Duodenal mucosa (tissue), 2 donors: ENCODE data around the gene ANKRD45.
"Not testable (repeated sequence)": the region's sequence is repeated elsewhere in the genome, so short reads cannot be mapped to it uniquely, and the experiment has no call there.

ENCODE experiments used
- H3K27ac ChIP-seq: one replicate; pipeline ENCODE4 v1.7.0; 2013; ENCODE audit warnings: low read depth, low read length
- H3K27me3 ChIP-seq, 2 donors: one replicate each; pipeline ENCODE4 v1.7.0; 2013; ENCODE audit warnings: low read length in 2 of 2, control low read depth in 1 of 2; ENCODE audit not compliant: insufficient read depth in 2 of 2, control insufficient read depth in 1 of 2
- H3K36me3 ChIP-seq, 2 donors: one replicate each; pipeline ENCODE4 v1.7.0; 2013; ENCODE audit warnings: low read length in 2 of 2, control low read depth in 1 of 2; ENCODE audit not compliant: insufficient read depth in 2 of 2, control insufficient read depth in 1 of 2
- H3K4me1 ChIP-seq, 2 donors: one replicate each; pipeline ENCODE4 v1.7.0; 2013; ENCODE audit warnings: low read length in 2 of 2, control low read depth in 1 of 2; ENCODE audit not compliant: insufficient read depth in 2 of 2, control insufficient read depth in 1 of 2
- H3K4me3 ChIP-seq, 2 donors: one replicate each; pipeline ENCODE4 v1.7.0; 2013; ENCODE audit warnings: low read length in 2 of 2, low read depth in 1 of 2
- H3K9ac ChIP-seq, 2 donors: one replicate each; pipeline ENCODE4 v1.7.0; 2013; ENCODE audit warnings: low read length in 2 of 2, low read depth in 1 of 2
- H3K9me3 ChIP-seq, 2 donors: one replicate each; pipeline ENCODE4 v1.7.0; 2013; ENCODE audit warnings: low read length in 2 of 2, control low read depth in 1 of 2; ENCODE audit not compliant: control insufficient read depth in 1 of 2

ANKRD45 gene

DNA sequence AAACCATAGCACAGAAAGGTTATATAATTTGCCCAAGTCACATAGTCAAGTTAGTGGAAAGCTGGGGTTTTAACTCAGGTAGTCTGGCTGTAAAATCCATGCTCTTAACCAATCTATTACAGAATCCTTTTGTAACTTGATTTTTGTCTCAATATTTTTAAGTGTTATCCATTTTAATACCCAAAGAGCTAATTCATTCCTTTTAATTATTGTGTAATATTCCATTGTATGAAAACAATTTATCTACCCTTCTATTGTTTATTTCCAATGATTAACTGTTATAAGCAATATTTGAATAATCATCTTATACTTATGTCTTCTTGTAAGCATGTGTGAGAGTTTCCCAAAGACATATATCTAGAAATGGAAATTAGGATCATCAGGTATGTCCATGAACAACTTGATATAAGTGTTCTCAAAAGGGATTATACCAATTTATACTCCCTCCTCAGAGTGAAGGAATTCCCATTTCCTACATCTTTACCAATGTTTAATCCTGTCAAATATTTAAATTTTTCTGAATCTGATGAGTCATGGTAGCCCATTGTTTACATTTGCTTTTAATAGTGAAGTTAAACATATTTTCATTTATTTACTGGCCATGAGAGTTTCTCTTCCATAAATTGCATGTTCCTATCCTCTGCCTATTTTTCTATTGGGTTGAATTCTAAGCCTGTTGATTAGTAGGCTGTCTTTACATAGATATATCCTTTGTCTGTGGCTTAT lies 20.6 kb downstream of the ANKRD45 start:
- Histone ChIP-seq H3K27me3 (no peaks in the 10 kb centered on the region), H3K4me1 (no peaks in the 10 kb centered on the region), H3K36me3 (no peaks in the 10 kb centered on the region), H3K9me3 (no peaks in the 10 kb centered on the region), H3K9ac (no peak overlapping the region), H3K27ac (no peak overlapping the region), H3K4me3 (no peak overlapping the region)

DNA sequence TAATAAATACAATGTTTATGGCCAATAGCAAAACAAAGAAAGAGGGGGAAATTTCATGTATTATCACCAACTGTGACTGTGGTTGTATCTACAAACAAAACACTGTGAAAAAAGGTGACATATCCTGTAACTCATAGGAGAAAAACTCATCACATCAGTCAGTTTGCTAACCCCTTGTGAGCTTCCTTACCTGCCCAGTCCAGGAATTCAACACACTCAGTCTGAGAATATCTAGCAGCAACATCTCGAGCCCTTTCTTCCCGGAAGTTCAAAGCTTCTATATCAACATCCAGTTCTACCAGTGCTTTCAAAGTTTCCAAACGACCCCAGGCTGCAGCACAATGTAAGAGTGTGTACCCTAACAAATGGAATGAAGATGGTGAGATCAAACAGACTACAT lies 23.0 kb downstream of the ANKRD45 start:
- H3K9me3 ChIP-seq, result no peaks in the 10 kb centered on the region
- H3K36me3 ChIP-seq, result no peaks in the 10 kb centered on the region
- no peaks in the 10 kb centered on the region for H3K4me1 ChIP-seq
- H3K27ac ChIP-seq, result no peak overlapping the region
- H3K27me3 ChIP-seq, result no peaks in the 10 kb centered on the region
- H3K4me3 ChIP-seq, result no peak overlapping the region
- H3K9ac ChIP-seq, result no peak overlapping the region

DNA sequence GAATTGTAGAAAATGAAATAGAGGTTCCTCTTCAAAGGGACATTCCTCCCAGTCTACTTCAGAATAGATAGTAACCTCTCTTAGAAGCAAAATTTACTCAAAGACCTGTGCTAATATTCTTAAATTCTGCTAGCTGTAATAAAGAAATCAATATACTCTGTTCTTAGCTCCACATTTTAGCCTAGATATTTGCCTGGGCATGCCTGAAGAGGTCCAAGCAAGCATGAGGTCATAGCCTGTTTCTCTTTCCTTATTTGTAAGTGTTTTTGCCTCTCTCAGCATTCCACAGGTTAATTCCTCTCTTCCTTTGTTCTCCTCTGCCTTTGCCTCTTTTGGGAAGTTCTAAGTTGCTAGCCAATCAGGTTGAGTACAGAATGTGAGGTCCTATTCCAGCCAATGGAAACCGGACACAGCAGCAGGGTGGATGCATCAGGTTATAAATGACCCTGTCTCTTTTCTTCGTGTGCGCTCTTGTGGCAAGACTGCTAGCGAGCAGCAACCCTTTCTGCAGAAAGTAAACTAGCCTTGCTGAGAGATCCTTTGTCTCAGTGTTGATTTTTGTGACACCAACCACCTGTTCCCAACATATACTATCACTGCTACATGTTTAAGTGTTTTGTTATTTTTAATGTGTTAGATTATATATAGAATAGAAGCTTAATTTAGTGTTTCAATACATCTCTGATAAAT lies 27.1 kb downstream of the ANKRD45 start:
- H3K9me3 ChIP-seq, H3K9ac ChIP-seq, H3K27ac ChIP-seq, H3K4me1 ChIP-seq, H3K36me3 ChIP-seq, H3K4me3 ChIP-seq, H3K27me3 ChIP-seq: not testable (repeated sequence)

DNA sequence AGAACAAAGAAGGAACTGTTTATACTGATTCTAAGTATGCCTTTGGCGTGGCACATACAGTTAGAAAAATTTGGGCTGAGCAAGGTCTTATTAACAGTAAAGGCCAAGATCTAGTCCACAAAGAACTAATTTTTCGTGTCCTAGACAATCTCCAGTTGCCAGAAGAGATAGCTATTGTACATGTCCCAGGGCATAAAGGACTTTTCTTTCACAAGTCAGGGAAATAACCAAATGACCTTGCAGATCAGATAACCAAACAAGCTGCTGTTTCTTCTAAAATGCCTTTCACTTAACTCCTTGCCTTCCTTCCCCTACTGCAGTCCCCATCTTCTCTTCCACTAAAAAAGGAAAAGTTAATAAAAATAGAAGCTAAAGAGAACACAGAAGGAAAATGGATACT lies 30.5 kb downstream of the ANKRD45 start:
- Histone ChIP-seq H3K4me3 (no peak overlapping the region), H3K27me3 (no peaks in the 10 kb centered on the region), H3K27ac (no peak overlapping the region), H3K9ac (no peak overlapping the region), H3K36me3 (no peaks in the 10 kb centered on the region), H3K4me1 (no peaks in the 10 kb centered on the region), H3K9me3 (peaks cover 0 to 3% of the 10 kb centered on the region in 2 donors)

DNA sequence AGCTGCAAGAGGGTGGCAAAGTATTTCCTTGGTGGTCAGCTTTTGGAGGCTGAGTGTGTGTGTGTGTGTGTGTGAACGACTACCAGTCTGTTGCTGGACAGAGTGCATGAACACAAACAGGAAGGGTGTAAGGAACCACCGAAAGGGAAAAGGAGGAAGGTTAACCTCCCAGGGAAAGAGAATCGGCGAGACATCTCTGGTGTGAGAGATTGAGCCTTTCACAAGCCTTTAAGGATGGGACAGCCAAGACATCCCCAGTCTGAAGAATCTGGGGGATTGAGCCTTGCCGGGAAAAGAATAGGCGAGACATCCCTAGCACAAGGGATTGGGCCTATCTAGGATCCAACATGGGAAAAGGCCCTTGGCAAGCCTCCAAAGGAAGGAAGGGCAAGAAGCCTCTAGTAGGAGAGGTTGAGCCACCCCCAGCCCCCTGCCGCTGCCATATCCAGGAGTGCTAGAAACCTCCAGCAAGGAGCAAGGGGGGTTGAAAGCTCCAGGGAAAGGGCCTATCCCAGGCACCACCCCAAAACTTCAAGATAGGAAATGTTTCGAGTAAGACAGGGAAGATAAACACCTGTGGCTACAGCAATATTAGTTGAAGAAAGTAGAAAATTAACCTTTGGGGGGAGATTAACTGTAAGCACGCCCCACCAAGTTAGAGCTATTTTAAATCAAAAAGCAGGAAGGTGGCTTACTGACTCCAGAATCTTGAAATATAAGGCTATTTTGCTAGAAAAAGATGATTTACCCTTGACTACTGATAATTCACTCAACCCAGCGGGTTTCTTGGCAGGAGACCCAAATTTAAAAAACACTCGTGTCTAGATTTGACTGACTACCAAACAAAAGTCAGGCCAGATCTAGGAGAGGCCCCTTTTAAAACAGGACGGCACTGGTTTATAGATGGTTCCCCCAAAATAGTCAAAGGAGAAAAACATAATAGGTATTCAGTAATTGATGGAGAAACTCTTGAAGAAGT lies 31.3 kb downstream of the ANKRD45 start:
- Histone ChIP-seq H3K4me1 (no peaks in the 10 kb centered on the region), H3K27me3 (no peaks in the 10 kb centered on the region), H3K4me3 (no peak overlapping the region), H3K9me3 (peaks cover 0 to 3% of the 10 kb centered on the region in 2 donors), H3K36me3 (no peaks in the 10 kb centered on the region), H3K27ac (no peak overlapping the region), H3K9ac (no peak overlapping the region)

DNA sequence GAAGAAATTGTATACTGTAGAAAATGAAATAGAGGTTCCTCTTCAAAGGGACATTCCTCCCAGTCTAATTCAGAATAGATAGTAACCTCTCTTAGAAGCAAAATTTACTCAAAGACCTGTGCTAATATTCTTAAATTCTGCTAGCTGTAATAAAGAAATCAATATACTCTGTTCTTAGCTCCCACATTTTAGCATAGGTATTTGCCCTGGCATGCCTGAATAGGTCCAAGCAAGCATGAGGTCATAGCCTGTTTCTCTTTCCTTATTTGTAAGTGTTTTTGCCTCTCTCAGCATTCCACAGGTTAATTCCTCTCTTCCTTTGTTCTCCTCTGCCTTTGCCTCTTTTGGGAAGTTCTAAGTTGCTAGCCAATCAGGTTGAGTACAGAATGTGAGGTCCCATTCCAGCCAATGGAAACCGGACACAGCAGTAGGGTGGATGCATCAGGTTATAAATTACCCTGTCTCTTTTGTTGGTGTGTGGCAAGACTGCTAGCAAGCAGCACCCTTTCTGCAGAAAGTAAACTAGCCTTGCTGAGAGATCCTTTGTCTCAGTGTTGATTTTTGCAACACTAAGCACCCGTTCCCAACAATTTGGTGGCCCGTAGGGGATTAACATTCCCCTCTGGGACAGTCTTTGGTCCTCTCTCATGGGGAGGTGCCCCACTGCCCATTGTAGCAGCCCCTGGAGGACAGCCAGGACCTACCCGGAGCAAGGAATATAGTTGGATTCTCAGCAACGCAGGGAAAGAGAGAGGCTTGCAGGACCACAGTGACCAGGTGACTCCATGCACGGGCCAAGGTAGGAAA lies 32.2 kb downstream of the ANKRD45 start:
- H3K4me1 ChIP-seq, H3K27me3 ChIP-seq, H3K9me3 ChIP-seq, H3K36me3 ChIP-seq, H3K27ac ChIP-seq, H3K4me3 ChIP-seq, H3K9ac ChIP-seq: not testable (repeated sequence)

DNA sequence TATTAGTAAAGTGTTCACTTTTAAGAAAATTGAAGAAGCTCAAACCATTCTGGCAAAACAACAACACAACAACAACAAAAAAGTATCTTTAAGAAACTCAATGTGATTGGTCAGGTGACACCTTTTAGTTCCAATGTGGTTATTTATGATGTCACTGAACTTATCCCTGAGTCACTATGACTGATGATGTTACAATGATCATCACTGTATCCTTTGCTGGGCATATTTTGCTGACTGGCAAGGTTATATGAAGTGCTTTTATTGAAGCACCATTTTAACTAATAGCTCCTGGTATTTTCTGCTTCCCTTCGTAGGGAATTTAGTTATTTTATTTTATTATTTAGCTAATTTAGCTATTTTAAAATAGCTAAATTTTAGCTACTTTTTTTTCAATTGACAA lies 34.5 kb downstream of the ANKRD45 start, which contains the start of gene TEX50:
Gene TEX50 (plus strand): TSS at position 223 of the 400 bp plus-strand sequence. CDS start 184 bp downstream, outside the sequence.
- Histone ChIP-seq H3K27ac (no peak within 1 kb of the TSS), H3K27me3 (no peaks in the 10 kb centered on the region), H3K9me3 (peaks cover 0 to 3% of the 10 kb centered on the region in 2 donors), H3K36me3 (no peaks in the 10 kb centered on the region), H3K4me1 (no peaks in the 10 kb centered on the region), H3K9ac (no peak within 1 kb of the TSS), H3K4me3 (no peak within 1 kb of the TSS)

DNA sequence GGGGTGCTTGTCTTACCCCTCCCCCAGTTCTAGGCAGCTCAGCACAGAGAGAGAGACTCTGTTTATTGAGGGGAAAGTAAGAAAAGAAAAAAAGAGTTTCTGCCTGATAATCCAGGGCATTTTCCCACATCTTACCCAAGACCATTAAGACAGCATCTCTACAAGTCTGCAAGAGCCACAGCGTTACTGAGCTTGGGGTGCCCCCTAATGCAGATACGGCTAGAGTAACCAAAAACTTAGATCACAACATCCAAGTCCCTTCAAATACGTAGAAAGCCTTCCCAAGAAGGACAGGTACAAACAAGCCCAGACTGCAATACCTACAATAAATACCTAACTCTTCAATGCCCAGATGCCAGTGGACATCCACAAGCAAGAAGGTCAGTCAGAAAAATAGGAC lies 40.8 kb downstream of the ANKRD45 start:
- no peaks in the 10 kb centered on the region for H3K36me3 ChIP-seq

DNA sequence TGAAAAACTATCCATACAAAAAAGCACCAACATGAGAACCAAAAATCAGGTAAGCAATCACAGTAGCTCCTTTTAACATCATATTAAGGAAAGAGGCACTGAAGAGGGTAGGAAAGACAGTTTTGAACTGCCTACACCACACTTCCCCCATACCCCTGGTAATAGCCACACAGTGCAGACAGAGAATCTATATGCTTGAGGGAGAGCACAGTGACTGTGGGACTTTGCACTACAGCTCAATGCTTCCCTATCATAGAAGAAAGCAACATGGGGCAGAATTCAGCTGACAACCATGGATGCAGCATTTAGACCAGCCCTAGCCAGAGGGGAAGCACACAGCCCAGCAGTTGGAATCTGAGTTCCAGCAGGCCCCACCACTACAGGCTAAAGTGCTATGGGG lies 42.4 kb downstream of the ANKRD45 start:
- Histone ChIP-seq H3K27ac (no peak overlapping the region), H3K4me3 (no peak overlapping the region), H3K9me3 (no peaks in the 10 kb centered on the region), H3K27me3 (no peaks in the 10 kb centered on the region), H3K4me1 (no peaks in the 10 kb centered on the region), H3K36me3 (no peaks in the 10 kb centered on the region), H3K9ac (no peak overlapping the region)

More for the DNA sequence above, 40.8 kb downstream of the ANKRD45 start:
- Histone ChIP-seq H3K4me1 (no peaks in the 10 kb centered on the region), H3K9ac (no peak overlapping the region), H3K9me3 (no peaks in the 10 kb centered on the region), H3K27ac (no peak overlapping the region), H3K27me3 (no peaks in the 10 kb centered on the region), H3K4me3 (no peak overlapping the region)
